Measurements from ENCODE around the gene FSTL4.
"Not testable (repeated sequence)": the region's sequence is repeated elsewhere in the genome, so short reads cannot be mapped to it uniquely, and the experiment has no call there.

The FSTL4 gene

DNA sequence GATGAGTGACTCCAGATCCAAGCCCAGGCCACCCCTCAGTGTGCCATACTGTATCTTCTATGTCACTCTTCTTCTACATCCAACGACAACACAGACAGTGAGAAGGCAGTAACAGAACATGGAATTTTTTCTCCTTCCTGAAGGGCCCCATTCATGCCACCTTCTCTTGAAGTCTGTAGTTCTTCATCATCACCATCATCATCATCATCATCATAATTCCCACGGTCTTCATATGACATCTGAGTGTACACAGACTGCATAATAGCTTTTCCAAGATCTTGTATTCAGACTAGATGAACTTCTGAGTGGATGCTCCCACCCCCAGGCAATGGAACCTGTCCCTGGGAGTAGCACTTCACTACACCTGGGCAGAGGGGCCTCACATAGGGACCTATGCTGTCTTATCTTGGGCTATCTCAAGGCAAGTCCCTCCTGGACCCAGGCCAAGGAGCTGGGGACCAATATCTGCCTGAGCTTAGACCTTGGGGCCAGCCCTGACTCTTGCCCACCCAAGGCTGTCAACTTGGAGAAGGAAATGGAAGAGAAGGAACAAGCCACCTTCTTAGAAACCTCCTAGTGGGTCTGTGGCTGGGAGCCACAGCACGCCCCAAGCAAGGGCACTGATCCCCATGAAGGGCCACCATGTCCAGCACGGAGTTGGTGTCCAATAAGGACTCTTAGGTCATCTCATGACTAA lies 159.1 kb downstream of the FSTL4 start:
- DNase-seq = no peak

DNA sequence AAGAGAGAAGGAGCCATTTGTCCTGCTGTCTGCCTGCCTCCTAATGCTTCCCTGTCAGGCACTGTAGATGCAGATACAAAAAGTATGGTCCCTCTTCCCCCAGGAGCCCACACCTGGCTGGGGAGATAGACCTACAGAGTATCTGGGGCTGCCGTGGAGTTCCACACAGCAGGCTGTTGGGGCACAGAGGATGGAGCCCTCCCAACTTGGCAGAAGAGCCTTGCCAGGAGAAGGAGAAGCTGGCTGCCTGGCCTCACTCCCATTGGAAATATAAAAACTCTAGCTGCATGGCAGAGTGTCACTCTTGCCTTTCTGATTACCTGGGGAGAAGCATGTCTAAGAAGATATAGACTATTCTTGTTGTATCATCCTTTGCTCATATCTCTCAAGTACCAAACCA lies 160.4 kb downstream of the FSTL4 start:
- no peak for DNase-seq

DNA sequence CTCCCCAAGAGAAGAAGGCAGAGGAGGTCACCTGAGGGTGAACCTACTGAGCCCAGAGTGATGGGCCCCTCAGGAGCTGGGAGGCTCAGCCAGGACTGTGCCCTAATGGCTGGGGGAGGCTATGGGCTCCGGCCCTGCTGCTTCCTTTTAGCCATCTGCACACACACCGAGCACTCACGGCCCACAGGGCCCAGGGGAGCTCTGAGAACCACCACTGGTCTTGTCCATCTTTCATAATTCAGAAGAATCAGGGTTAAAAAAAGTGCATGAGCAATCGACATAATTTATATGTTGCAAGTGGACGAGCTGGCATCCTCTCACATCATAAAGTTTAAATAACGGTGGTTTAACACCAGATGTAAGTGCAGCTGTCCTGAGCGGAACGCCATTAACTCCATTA lies 162.1 kb downstream of the FSTL4 start:
- no peak for DNase-seq

DNA sequence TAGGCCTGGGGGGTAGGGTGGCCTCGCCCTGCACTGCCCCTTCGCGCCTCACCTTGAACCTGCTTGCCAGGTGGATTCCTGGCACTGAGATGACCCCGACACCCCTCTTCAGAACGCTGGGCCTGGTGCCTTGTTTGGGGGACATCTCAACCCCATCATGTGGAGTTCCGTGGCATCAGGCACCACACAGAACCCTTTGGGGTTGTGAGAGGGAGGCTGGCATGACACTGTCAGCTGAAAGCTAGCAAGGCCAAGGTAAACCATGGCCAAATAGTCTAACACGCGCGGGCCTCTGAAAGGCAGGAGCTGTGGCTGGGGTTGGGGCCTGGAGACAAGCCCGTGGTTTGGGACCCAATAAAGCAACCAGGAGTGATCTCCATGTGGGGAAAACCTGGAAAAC lies 163.2 kb downstream of the FSTL4 start:
- no peak for DNase-seq

DNA sequence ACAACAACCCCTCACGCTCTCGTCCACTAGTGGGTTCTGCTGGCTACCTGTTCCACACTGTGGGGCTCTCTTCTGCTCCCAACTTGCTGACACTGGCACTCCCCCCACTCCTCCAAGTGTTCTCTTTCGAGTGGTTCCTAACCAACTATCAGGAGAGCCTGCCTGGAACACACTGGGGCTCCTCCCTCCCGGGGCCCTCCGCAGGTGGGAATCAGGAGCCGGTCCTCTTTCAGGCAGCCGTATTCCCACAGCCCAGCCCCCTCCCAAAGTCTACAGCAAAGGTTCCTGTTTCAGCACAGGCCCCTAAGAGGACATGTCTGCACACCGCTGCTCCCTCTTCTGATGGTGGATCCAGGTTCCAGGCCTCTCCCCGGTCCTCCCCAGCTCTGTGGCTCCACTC lies 165.9 kb downstream of the FSTL4 start:
- DNase-seq = no peak

DNA sequence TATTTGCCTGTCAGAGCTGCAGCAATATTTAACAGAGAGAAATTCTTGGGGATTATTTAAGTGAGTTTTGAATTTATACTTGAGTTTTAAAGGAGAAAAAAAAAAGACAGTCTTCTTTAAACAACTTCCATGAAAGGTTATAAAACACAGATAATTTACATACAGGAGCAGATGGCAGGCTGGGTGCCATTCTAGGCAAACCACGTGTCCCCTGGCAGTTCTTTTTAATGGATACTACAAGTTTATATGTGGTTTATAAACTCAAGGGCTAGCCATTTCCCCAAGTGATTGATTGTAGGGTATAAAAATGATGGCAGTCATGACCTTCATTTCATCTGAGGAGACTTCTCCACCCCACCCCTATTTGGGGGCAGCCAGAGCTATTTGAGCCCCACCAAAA lies 166.6 kb downstream of the FSTL4 start:
- no peak for DNase-seq

DNA sequence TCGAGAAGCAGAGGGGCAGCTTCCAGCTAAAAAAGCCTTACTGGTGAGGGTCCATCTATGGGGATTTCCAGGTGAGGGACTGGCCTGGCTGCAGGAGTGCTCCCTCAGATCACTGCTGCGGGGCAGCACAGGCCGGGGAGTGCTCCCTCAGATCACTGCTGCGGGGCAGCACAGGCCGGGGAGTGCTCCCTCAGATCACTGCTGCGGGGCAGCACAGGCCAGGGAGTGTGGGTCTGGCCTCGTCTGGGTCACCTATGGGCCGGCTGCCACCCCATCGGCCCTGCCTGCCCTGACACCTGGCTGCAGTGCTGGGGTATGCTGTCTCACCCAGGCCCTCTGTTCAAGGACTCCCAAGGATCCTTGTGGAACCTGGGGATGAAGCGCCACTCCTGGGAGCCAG lies 167.1 kb downstream of the FSTL4 start:
- not testable (repeated sequence) for DNase-seq

DNA sequence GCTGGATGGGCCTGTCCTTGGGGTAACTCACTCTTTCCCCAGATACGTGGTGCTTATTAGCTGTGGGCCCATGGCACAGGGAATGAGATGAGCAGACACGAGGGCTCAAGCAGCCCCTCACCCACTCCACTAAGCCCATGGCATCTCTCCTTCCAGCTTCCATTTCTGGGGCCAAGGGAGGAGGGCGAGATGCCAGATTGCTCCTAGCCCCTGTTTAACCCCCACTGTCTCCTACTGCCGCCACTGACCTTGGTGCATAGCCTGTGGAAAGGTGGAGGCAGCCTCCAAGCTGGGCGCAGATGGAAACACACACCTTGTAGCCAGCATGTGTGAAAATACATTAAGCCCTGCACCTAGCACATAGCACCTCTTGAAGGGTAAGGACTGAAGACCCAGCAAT lies 167.6 kb downstream of the FSTL4 start:
- DNase-seq = no peak

DNA sequence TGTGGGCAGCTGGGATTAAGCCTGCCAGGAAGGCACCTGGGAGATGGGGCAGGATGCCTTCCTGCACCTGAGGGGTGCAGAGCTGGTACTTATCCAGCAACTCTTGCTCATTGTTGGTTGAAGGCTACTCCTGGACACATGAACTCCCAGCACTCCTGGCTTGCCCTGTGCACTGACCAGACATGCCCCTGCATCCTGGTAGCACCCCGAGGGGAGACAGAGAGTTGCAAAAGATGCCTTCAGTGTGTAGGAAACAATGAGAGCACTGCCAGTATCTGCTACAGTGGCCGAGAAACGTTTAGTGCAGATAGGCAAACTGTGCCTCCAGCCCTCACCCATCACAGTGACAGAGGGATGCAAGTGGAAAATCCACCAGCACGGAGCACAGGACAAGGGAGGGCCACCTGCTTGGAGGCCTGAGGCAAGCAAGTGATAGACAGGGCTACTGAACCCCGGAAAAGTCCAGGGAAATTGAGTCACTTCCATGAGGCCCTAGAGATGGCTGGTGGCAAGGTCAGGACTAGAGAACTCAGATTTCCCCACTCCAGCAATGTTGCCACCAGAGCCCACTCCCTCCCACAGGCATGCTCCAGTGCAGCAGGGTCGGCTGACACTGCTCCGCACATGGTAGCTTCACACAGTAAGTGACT lies 171.1 kb downstream of the FSTL4 start:
- no peak for DNase-seq

DNA sequence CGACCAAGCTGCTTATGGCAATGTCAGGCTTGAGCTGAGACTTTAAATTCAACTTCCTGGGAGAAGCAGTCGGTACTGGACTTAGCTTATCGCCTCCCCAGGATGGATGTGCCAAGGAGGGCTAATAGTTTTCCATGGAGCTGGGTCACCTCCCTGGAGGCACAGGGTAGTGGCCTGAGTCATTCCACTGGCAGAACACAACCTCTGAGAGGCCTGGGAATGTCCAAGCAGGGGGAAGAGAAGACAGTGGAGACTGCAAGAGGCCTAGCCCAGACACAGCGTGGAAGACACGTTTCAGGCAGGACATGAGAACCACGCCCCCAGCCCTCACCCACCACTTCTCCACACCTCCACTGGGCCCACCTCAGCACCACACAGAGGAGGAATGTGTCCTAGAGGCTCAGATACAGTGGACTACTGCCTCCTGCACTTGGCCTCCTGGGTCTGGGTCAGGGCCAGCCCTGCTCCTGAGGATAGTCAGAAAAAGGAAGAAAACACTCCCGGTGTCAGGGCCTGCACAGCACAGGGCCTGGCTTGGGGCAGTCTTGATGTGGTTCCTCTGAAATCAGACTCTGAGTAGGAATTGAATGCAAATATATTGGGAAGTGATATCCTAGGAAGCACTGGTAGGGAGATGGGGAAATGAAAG lies 171.8 kb downstream of the FSTL4 start:
- DNase-seq = no peak

DNA sequence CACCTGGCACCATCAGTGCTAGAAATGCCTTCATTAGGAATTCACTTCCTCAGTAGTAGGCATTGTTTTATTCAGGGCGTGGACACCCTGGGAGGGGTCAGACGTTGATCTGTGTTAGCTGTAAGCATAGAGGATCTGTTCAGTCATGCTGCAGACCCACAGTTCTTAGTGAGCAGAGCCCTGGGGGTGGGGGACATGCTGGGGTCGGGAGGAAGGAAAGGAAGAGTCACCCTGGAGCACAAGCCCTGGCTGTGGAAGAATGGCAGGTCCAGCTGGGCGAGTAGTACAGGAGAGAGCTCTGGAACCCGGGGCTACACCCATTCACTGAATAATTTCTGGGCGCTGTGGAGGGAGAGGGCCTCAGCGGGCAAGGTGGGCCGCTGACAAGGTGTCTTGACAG lies 172.5 kb downstream of the FSTL4 start:
- no peak for DNase-seq

DNA sequence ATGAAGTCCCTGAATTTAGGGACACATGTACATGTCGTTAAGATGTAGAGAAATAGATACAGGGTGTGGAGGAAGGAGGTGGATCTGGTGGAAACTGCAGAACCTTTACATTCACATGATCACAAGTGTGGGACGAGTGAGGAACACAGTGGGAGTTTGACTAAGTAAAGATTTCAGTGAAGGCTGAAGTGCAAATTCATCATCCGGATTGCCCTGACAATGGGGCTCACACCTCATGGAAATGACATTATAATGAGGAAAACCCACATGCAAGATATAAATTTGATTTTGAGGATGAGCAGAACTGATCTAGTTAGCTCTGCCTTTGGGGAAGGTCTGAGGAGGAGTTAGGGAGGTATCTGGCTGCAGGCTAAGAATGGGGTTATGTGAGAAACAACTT lies 173.9 kb downstream of the FSTL4 start:
- DNase-seq = no peak

DNA sequence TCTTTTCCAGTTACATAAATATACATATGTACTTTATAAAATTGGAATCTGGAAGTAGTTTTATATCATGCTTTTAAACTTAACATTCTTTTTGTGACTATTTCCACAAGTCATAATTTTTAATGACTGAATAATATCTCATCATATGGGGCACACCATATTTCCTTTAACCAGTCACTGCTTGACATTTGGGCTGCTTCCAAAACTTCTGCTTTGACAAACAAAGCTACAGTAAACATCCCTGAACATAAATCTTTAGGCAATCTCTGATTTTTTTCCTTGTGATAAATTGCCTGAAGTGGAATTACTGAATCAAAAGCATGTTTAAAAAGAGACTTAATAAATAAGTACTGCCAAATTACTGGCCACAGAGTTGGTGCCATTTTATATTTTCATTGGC lies 178.0 kb downstream of the FSTL4 start:
- no peak for DNase-seq

DNA sequence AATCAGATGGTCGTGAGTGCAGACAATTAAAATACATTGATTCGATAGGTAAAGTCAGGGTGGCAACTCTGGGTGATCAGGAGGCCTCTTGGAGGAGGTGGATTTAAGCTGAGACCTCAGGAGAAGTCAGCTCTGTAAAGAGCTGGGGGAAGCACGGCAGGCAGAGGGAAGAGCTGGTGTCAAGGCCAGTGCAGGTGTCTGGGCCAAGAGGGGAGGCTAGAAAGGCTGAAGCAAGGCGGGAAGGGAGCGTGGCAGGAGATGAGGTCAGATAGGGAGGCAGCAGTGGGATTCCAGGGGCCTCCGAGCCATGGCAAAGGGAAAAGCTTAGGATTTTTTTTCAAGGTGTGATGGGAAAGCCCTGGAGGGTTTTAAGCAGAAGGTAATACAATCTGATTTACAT lies 178.7 kb downstream of the FSTL4 start:
- no peak for DNase-seq

DNA sequence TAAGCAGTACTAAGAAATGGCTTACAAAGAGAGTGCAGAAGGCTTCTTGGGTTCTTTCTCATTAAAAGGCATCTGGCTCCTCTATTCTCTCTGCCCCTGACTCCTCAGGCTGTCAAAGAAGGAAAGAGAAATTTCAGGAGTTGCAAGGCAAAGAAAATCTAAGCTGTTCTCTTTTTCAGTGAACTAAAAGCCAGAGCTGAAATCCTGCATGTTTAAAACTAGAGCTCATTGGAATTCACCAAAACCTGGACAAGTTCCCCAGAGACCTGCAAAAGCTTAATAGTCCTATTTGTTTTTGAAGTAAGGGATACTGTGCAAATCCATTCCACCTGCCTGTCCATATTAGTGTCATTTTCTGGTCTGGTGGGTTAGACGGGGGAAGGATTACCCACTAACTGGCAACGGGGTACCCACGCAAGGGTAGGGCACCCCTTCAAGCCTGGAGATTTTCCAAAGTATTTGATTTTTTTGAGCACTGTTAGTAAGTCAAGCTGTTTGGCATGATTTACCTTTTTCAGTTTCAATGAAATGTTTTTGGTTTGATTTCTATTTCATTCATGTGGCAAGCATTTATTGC lies 179.3 kb downstream of the FSTL4 start:
- DNase-seq = no peak

DNA sequence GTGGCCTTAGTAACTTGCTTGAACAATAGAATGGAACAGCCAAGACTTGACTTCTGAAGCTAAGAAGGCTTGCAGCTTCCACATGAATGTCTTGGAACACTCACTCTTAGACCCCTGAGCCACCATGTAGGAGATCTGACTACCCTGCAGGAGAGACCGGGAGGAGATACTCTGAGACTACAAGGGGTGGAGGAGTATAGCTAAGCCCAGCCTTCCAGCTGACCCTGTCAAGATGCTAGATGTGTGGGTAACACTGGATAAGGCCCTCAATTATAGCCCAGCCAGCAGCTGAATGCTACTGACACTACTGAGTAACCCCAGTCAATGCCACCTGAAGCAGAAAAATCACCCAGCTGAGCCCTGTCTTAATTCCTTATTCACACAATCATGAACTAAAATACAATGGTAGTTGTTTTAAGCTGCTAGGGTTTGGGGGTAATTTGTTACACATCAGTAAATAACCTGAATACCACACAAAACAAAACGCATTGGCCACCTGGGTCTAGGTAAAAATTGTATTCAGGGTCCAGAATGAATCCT lies 180.9 kb downstream of the FSTL4 start:
- DNase-seq = no peak

DNA sequence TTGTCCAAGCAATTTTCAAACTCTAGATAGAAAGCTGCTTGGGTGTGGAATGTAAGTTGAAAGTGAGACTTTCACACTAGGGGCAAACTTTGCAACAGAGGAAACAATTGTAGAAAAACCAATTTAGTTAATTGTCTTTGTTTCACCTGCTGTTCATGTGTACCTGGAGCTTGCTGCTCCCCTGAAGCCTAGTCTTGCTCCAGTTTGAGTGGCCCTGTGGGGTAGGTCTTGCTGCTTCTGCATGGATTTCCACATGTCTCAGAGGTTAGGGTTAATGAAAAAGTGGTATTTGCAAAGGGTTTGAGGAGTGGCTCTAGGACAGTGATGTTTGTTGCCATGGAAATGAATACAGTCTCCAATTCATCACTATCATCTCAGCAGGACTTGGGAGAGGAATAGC lies 182.2 kb downstream of the FSTL4 start:
- no peak for DNase-seq

DNA sequence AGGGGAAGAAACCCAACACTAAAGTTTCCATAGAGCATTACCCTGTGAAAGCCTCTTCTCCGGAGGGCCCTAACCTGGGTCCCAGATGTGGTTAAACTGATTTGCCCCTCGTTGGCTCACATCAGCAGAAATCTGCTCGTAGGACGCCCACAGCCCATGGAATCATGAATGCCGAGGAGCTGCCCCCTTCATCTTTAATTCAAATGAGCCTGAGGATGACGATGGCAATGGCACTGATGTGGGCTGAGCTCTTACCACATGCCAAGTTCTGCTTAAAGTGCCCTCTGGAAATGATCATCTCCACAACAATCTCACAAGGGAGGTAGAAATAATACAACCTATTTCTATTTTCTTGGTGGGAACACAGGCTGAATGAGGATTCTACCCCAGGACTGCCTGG lies 183.3 kb downstream of the FSTL4 start:
- DNase-seq = no peak

DNA sequence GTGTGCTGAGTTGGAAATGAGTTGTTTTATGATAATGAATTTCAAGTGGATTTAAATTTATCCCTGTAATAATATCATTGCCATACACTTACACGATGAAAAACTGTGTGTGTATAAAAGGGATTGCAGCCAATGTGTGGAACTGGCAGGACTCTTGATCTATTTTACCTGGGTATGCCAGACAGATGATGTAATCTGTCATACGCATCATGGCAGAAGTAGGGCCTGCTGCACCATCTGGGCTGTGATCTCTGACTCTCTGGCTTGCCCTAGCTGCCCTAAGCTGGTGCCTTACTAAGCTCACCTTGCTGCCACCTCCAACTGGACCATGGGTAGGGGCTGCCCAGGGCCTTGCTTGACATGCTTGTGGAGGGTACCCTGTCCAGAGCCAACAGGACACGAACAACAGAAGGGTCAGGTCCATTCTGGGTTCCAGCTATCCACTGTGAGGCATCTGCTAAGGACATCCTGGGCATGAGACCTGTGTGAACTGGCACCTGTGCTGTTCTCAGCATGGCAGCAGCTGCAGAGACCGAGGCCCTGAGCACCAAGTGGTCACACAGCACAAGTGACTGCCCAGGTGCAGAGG lies 184.2 kb downstream of the FSTL4 start:
- no peak for DNase-seq

DNA sequence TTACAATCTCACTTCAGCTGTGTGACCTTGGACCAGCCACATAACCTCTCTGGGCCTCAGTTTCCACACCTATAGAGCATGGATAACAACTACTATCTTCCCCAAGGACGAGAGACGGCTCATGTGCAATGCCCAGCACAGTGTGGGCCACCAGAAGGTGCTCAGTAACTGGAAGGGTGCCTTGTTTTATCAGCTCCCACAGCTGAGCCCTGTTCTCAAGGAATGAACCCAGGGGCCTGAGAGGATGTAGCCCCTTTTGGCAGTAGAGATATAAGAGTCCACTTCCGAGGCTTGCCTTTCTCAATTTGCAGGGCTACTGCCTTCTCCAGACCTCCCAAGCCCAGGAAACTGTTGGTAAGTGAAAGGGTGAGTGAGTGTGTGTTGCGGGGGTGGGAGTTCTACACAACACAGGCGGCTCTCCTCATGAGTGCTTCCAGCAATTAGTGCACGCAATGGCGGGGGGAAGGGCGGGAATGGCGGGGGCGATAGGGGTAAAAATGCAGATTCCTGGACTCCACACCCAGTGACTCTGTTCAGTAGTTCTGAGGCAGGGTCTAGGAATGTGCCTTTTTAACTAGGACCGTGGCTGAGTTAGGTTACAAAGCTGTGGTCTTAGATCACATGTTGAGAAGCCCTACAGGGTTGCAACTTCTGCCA lies 185.1 kb downstream of the FSTL4 start:
- no peak for DNase-seq

DNA sequence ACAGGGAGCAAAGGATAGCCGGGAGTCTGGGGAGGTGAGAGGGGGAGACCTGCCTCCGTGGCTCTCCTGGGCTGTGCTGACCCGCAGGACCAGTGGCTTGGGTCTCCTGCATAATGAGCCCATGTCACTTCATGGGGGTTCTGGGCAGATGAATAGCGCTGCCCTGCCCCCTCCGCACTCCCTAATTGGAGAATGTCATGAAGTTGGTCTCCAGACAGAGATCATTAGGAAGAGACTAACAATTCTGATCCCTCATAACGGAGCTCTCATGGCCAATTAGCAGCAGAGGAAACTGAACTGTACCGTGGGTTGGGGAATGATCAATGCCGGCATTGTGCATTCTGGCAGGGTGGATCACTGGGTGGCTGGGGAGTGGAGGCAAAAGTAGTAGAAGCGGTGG lies 186.1 kb downstream of the FSTL4 start:
- no peak for DNase-seq

DNA sequence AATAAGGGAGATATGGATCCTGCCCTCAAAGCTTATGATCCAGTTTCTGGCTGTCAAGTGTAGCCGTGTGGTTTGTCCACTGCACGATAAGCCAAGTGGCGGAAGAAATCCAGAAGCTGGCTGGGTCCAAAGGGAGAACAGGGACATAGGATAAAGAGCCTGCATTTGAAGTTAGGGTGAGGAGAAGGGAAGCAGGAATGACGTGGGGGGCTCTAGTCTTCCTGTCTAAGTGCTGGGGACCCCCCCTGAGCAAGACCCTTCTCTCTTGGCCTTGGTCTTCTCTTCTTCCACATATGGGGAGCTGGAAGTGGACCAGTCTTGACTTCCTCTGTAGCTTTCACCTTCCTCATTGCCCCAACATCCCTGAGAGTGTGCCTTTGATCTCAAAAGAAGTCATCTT lies 186.6 kb downstream of the FSTL4 start:
- DNase-seq = no peak

DNA sequence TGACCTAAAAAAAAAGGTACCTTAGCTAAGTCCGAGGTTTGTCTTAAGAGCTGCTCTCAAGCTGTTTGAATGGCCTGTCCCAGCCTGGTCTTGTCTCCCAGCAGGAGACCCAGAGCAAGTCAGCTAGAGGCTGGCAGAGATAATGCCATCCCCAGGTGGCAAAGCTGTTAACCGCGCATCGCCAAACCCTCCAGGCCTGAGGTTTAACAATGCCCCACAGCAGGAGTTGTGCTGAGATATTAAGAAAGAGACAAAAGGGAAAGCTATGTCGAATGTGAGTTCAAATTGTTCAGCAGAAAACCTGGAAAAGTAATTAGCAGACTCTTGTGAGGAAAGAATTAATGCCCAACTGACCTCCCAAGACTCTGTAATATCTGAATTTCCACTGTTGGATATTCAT lies 187.1 kb downstream of the FSTL4 start:
- no peak for DNase-seq

Measured in stimulated activated CD8-positive, alpha-beta memory T cell treated with anti-CD3 and anti-CD28 coated beads, Interleukin-4, amount 100 ng/mL, for 48 hours (primary cell).